ENCODE results near the gene KIR2DL3. TPM values are rescaled to one million over a fixed set of nuclear protein-coding genes. Genes with fewer than 3 reads are reported as not detected.
"Not testable (repeated sequence)": the region's sequence is repeated elsewhere in the genome, so short reads cannot be mapped to it uniquely, and the experiment has no call there.

KIR2DL3 gene
- total RNA-seq, 3 donors from 2014 or later (not counting 1 experiment from before 2014, with no cell fraction given): 40.7 to 57.3 (median 54.1) TPM

DNA sequence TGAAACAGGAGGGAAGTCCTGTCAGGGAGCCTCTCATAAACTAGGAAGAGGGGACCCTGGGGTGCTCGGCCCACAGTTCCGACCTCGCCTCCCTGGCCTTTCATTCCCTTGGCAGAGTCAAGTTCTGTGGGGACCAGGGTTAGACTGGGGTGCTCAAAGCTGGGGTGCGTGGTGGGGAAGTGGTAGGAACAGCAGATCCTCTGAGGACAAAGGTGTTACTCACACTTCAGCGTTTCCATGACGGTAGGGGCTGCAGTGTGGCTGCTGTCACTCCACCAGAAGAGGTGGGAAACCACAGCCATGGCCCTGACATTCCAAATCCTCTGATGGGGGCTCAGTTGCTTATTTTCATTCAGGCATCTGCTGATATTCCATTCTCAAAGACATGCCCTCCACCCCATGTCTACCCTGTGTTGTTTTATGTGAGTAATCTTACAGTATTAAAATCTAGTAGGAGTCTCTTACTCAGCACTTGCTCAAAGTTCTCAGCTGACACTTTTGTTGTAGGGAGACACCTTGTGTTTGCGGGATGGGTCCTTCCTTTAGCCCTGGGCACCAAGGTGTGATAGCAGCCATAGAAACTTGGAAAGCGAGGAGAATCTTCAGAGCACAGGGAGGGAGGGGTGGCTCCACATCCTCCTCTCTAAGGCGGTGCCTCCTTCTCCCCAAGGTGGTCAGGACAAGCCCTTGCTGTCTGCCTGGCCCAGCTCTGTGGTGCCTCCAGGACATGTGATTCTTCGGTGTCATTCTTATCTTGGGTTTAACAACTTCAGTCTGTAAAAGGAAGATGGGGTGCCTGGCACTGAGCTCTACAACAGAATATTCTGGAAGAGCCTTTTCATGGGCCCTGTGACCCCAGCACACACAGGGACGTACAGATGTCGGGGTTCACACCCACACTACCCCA is 18.1 kb downstream of the KIR2DL3 start:
- H3K27me3 ChIP-seq (ENCODE audit: control insufficient read depth, insufficient read depth, low read length); H3K36me3 Mint-ChIP-seq; H3K27me3 Mint-ChIP-seq (ENCODE audit: low read depth in 2 of 2); H3K9me3 Mint-ChIP-seq; intact Hi-C loops (cut with micrococcal nuclease); H3K9me3 ChIP-seq (ENCODE audit: control insufficient read depth, insufficient read depth, low read length); H3K4me3 ChIP-seq (ENCODE audit: low read length); H3K36me3 ChIP-seq (ENCODE audit: control insufficient read depth, insufficient read depth, low read length): not testable (repeated sequence)
- ATAC-seq (peak; percentile 73 to 80 (median 78)), DNase-seq (peak in 1 of 2 donors; percentile 39)
- WGBS (ENCODE audit: insufficient coverage): 47% methylated on average over 10 of the region's 12 CpGs
- Mint-ChIP-seq H3K4me1 (peaks cover 44 to 58% of the 10 kb centered on the region in 2 donors), H3K27ac (peak overlapping the region; percentile 95 to 96), H3K4me3 (peak overlapping the region; percentile 97)
- peak overlapping the region; percentile 73 for H3K27ac ChIP-seq (ENCODE audit: low read length)
- peaks cover 35% of the 10 kb centered on the region for H3K4me1 ChIP-seq (ENCODE audit: control insufficient read depth, insufficient read depth, low read length)

DNA sequence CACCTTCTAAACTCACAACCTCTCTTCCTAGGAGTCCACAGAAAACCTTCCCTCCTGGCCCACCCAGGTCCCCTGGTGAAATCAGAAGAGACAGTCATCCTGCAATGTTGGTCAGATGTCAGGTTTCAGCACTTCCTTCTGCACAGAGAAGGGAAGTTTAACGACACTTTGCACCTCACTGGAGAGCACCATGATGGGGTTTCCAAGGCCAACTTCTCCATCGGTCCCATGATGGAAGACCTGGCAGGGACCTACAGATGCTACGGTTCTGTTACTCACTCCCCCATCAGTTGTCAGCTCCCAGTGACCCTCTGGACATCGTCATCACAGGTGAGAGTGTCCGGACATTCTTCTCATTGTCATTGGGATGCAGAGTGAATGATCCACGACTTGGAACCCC is 20.3 kb downstream of the KIR2DL3 start:
- H3K27me3 Mint-ChIP-seq (ENCODE audit: low read depth in 2 of 2); H3K27me3 ChIP-seq (ENCODE audit: control insufficient read depth, insufficient read depth, low read length); intact Hi-C loops (cut with micrococcal nuclease); DNase-seq; H3K27ac ChIP-seq (ENCODE audit: low read length); ATAC-seq; H3K4me3 Mint-ChIP-seq; H3K36me3 ChIP-seq (ENCODE audit: control insufficient read depth, insufficient read depth, low read length); H3K9me3 ChIP-seq (ENCODE audit: control insufficient read depth, insufficient read depth, low read length); H3K36me3 Mint-ChIP-seq; H3K9me3 Mint-ChIP-seq; H3K4me3 ChIP-seq (ENCODE audit: low read length): not testable (repeated sequence)
- H3K4me1 Mint-ChIP-seq: peaks cover 40 to 58% of the 10 kb centered on the region in 2 donors
- H3K27ac Mint-ChIP-seq: peak overlapping the region in 1 of 2 donors; percentile 4
- peaks cover 35% of the 10 kb centered on the region for H3K4me1 ChIP-seq (ENCODE audit: control insufficient read depth, insufficient read depth, low read length)
- 71% methylated on average over 6 of the region's 6 CpGs for whole genome bisulfite sequencing (ENCODE audit: insufficient coverage)

DNA sequence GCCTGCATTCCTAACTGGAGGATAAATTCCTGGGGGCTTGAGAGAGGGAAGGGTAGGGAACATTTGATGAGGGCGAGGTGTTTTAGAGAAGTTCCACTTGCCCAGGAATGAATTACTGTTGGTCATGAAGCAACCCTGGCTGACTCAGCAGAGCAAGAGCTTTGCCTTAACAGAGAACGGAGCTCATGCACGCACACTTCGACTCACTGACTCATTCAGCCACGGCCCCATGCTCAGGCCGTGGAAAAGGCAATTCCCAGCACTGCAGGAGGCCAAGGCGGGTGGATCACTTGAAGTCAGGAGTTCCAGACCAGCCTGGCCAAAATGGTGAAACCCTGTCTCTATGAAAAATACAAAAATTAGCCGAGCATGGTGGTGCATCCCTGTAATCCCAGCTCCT is 25.9 kb downstream of the KIR2DL3 start:
- intact Hi-C loops (cut with micrococcal nuclease): loop anchor here (2.0 kb wide), 1 partner anchor 17 kb away; no protein-coding TSS in a partner anchor
- H3K27me3 ChIP-seq (ENCODE audit: control insufficient read depth, insufficient read depth, low read length); H3K27ac ChIP-seq (ENCODE audit: low read length); H3K36me3 ChIP-seq (ENCODE audit: control insufficient read depth, insufficient read depth, low read length); H3K36me3 Mint-ChIP-seq; H3K9me3 Mint-ChIP-seq; H3K4me1 ChIP-seq (ENCODE audit: control insufficient read depth, insufficient read depth, low read length); H3K27me3 Mint-ChIP-seq (ENCODE audit: low read depth in 2 of 2); DNase-seq; ATAC-seq; H3K4me3 ChIP-seq (ENCODE audit: low read length); H3K4me3 Mint-ChIP-seq; H3K9me3 ChIP-seq (ENCODE audit: control insufficient read depth, insufficient read depth, low read length); H3K27ac Mint-ChIP-seq: not testable (repeated sequence)
- WGBS (ENCODE audit: insufficient coverage): 79% methylated on average over 8 of the region's 8 CpGs
- H3K4me1 Mint-ChIP-seq: peaks cover under 1 to 31% of the 10 kb centered on the region in 2 donors

DNA sequence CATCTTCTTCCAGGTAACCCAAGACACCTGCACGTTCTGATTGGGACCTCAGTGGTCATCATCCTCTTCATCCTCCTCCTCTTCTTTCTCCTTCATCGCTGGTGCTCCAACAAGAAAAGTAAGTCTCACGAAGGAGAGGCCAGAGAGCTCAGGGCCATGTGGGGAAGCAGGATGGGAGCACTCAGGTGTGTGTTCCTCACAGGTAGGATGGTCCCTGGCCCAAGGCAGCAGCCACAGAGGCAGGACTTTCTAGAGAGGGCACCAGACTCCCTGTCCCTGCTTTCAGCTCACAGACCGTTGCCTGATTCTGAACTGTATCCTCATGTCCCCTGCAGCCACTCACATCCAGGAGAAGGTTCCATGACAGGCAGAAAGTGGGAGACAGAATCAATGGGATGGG is 28.2 kb downstream of the KIR2DL3 start:
- H3K4me3 ChIP-seq (ENCODE audit: low read length); H3K27ac ChIP-seq (ENCODE audit: low read length); H3K27me3 Mint-ChIP-seq (ENCODE audit: low read depth in 2 of 2); H3K36me3 Mint-ChIP-seq; H3K9me3 ChIP-seq (ENCODE audit: control insufficient read depth, insufficient read depth, low read length); DNase-seq; H3K27me3 ChIP-seq (ENCODE audit: control insufficient read depth, insufficient read depth, low read length); H3K9me3 Mint-ChIP-seq; H3K4me3 Mint-ChIP-seq; H3K36me3 ChIP-seq (ENCODE audit: control insufficient read depth, insufficient read depth, low read length); H3K27ac Mint-ChIP-seq; ATAC-seq; intact Hi-C loops (cut with micrococcal nuclease): not testable (repeated sequence)
- H3K4me1 ChIP-seq (ENCODE audit: control insufficient read depth, insufficient read depth, low read length): peaks cover 19% of the 10 kb centered on the region
- H3K4me1 Mint-ChIP-seq: peaks cover 23 to 39% of the 10 kb centered on the region in 2 donors
- 83% methylated on average over 3 of the region's 4 CpGs for WGBS (ENCODE audit: insufficient coverage)

DNA sequence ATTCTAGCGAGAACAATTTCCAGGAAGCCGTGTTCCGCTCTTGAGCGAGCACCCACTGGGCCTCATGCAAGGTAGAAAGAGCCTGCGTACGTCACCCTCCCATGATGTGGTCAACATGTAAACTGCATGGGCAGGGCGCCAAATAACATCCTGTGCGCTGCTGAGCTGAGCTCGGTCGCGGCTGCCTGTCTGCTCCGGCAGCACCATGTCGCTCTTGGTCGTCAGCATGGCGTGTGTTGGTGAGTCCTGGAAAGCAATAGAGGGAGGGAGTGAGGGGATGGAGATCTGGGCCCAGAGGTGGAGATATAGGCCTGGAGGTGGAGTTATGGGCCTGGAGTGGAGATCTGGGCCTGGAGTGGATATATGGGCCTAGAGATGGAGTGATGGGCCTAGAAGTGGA is 31.3 kb downstream of the KIR2DL3 start, which contains the start of gene KIR2DL1:
Gene KIR2DL1 (plus strand): TSS at position 148 of the 400 bp plus-strand sequence. CDS start 58 bp downstream, at position 206.
- H3K27me3 Mint-ChIP-seq (ENCODE audit: low read depth in 2 of 2); intact Hi-C loops (cut with micrococcal nuclease); H3K9me3 ChIP-seq (ENCODE audit: control insufficient read depth, insufficient read depth, low read length); H3K36me3 Mint-ChIP-seq; DNase-seq; H3K9me3 Mint-ChIP-seq; H3K27me3 ChIP-seq (ENCODE audit: control insufficient read depth, insufficient read depth, low read length); H3K36me3 ChIP-seq (ENCODE audit: control insufficient read depth, insufficient read depth, low read length): not testable (repeated sequence)
- peak within 1 kb of the TSS; percentile 91 to 93 for H3K27ac Mint-ChIP-seq
- peaks cover 45 to 62% of the 10 kb centered on the region in 2 donors for H3K4me1 Mint-ChIP-seq
- Histone ChIP-seq H3K4me3 (ENCODE audit: low read length) (peak within 1 kb of the TSS; percentile 6), H3K27ac (ENCODE audit: low read length) (peak within 1 kb of the TSS; percentile 77), H3K4me1 (ENCODE audit: control insufficient read depth, insufficient read depth, low read length) (peaks cover 34% of the 10 kb centered on the region)
- H3K4me3 Mint-ChIP-seq: peak within 1 kb of the TSS; percentile 76
- 86% methylated on average over 15 of the region's 15 CpGs for WGBS (ENCODE audit: insufficient coverage)
- peak in 2 of 3 donors; percentile 12 to 31 for ATAC-seq

GRCh38 chr19:54770511-54770910 is 32.2 kb downstream of the KIR2DL3 start:
- H3K27me3 ChIP-seq (ENCODE audit: control insufficient read depth, insufficient read depth, low read length); H3K36me3 ChIP-seq (ENCODE audit: control insufficient read depth, insufficient read depth, low read length); H3K27me3 Mint-ChIP-seq (ENCODE audit: low read depth in 2 of 2); DNase-seq; H3K36me3 Mint-ChIP-seq; H3K9me3 Mint-ChIP-seq; H3K9me3 ChIP-seq (ENCODE audit: control insufficient read depth, insufficient read depth, low read length); intact Hi-C loops (cut with micrococcal nuclease): not testable (repeated sequence)
- Mint-ChIP-seq H3K27ac (peak overlapping the region; percentile 91 to 93), H3K4me1 (peaks cover 48 to 65% of the 10 kb centered on the region in 2 donors), H3K4me3 (peak overlapping the region; percentile 76)
- H3K4me3 ChIP-seq (ENCODE audit: low read length): peak overlapping the region; percentile 6
- H3K4me1 ChIP-seq (ENCODE audit: control insufficient read depth, insufficient read depth, low read length): peaks cover 34% of the 10 kb centered on the region
- peak in 1 of 3 donors; percentile 18 for ATAC-seq
- WGBS (ENCODE audit: insufficient coverage): 88% methylated on average over 4 of the region's 4 CpGs
- peak overlapping the region; percentile 77 for H3K27ac ChIP-seq (ENCODE audit: low read length)

DNA sequence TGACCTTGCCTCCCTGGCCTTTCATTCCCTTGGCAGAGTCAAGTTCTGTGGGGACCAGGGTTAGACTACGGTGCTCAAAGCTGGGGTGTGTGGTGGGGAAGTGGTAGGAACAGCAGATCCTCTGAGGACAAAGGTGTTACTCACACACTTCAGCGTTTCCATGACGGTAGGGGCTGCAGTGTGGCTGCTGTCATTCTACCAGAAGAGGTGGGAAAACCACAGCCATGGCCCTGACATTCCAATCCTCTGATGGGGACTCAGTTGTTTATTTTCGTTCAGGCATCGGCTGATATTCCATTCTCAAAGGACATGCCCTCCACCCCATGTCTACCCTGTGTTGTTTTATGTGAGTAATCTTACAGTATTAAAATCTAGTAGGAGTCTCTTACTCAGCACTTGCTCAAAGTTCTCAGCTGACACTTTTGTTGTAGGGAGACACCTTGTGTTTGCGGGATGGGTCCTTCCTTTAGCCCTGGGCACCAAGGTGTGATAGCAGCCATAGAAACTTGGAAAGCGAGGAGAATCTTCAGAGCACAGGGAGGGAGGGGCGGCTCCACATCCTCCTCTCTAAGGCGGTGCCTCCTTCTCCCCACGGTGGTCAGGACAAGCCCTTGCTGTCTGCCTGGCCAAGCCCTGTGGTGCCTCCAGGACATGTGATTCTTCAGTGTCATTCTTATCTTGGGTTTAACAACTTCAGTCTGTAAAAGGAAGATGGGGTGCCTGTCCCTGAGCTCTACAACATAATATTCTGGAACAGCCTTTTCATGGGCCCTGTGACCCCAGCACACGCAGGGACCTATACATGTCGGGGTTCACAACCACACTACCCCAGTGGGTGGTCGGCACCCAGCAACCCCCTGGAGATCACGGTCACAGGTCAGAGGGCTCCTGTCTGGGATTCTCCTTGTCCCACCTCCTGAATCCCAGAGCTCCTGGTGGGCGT is 33.0 kb downstream of the KIR2DL3 start:
- peak; percentile 21 to 47 for DNase-seq
- peak; percentile 64 to 83 (median 81) for ATAC-seq
- Histone ChIP-seq H3K4me1 (ENCODE audit: control insufficient read depth, insufficient read depth, low read length) (peaks cover 34% of the 10 kb centered on the region), H3K27ac (ENCODE audit: low read length) (peak overlapping the region; percentile 77)
- H3K4me3 Mint-ChIP-seq: peak overlapping the region; percentile 76
- H3K27me3 Mint-ChIP-seq (ENCODE audit: low read depth in 2 of 2); H3K27me3 ChIP-seq (ENCODE audit: control insufficient read depth, insufficient read depth, low read length); H3K4me3 ChIP-seq (ENCODE audit: low read length); H3K9me3 Mint-ChIP-seq; H3K9me3 ChIP-seq (ENCODE audit: control insufficient read depth, insufficient read depth, low read length); H3K36me3 ChIP-seq (ENCODE audit: control insufficient read depth, insufficient read depth, low read length); H3K36me3 Mint-ChIP-seq: not testable (repeated sequence)
- intact Hi-C loops (cut with micrococcal nuclease): loop anchor here (1.0 kb wide), 1 partner anchor 61 kb away; the partner anchor contains the start of gene KIR2DS4
- 57% methylated on average over 13 of the region's 15 CpGs for WGBS (ENCODE audit: insufficient coverage)
- peak overlapping the region; percentile 91 to 93 for H3K27ac Mint-ChIP-seq
- peaks cover 48 to 66% of the 10 kb centered on the region in 2 donors for H3K4me1 Mint-ChIP-seq
